Stomach (tissue), 9 donors: ENCODE data around the gene OLFM4. TPM values are rescaled to one million over a fixed set of nuclear protein-coding genes. Genes with fewer than 3 reads are reported as not detected.

Source experiments
- DNase-seq, 2 donors: peaks; one replicate each; pipeline versions ENCODE4 v3.0.0 to v3.0.0-alpha.2; 2013 to 2019
- H3K27ac ChIP-seq, 5 donors: fragments of 200-600 bp in 4 of 5; sonication (generic) in 4 of 5; one replicate each; pipeline ENCODE4 v1.5.1; 2013 to 2019; ENCODE audit warnings: mild to moderate bottlenecking in 1 of 5, moderate library complexity in 1 of 5
- H3K27me3 ChIP-seq, 3 donors: fragments of 200-600 bp; sonication (generic); one replicate each; pipeline ENCODE4 v1.5.1; 2017 to 2019; ENCODE audit warnings: mixed run types in 1 of 3
- H3K36me3 ChIP-seq, 4 donors: fragments of 200-600 bp; sonication (generic); 1 replicate in 3 of 4; 2 replicates in 1 of 4; pipeline ENCODE4 v1.5.1; 2016 to 2019
- H3K4me1 ChIP-seq, 4 donors: fragments of 200-600 bp; sonication (generic); one replicate each; pipeline ENCODE4 v1.5.1; 2016 to 2019
- H3K4me3 ChIP-seq, 4 donors: fragments of 200-600 bp; sonication (generic) in 3 of 4; one replicate each; pipeline ENCODE4 v1.5.1; 2016 to 2019; ENCODE audit warnings: mild to moderate bottlenecking in 1 of 4
- H3K9me3 ChIP-seq, 4 donors: fragments of 200-600 bp; sonication (generic); one replicate each; pipeline ENCODE4 v1.5.1; 2016 to 2019
- EP300 ChIP-seq: sonication (generic); formaldehyde crosslinking; IDR thresholded peaks from one replicate; pipeline ENCODE4 v1.6.1; 2017; ENCODE audit warnings: antibody characterized with exemption
- POLR2A ChIP-seq, 4 donors: fragments of 450-650 bp; IDR thresholded peaks; one replicate each; pipeline ENCODE4 v1.6.1; 2016; ENCODE audit warnings: antibody characterized with exemption in 4 of 4, control low read depth in 2 of 4, mild to moderate bottlenecking in 1 of 4, moderate library complexity in 1 of 4
- POLR2AphosphoS5 ChIP-seq, 3 donors: sonication (generic); formaldehyde crosslinking; IDR thresholded peaks; one replicate each; pipeline ENCODE4 v1.6.1; 2016; ENCODE audit warnings: antibody characterized with exemption in 3 of 3
- WGBS, 5 donors: extraction: QIAGEN DNeasy Blood & Tissue Kit in 3 of 5; methylation state at CpG; one replicate each; pipeline versions ENCODE4 v1.1.5 to v1.1.7; 2013 to 2018; 5-methylcytosine and 5-hydroxymethylcytosine counted together
- intact Hi-C: fragments of 100-400 bp; cut with DNase I; formaldehyde crosslinking; loops from one replicate; pipeline ENCODE4 v1.15.1; 2023; ENCODE audit warnings: low total_unique reads
- polyA plus RNA-seq, 3 donors: library from polyadenylated mRNA; stranded (reverse); fragments of 200-250 nt; gene quantifications; one replicate each; pipeline ENCODE4 v1.2.3, GENCODE V29; 2013
- total RNA-seq, 5 donors: library from RNA; depleted of rRNA; stranded (reverse); fragments of >200 nt; gene quantifications; one replicate each; pipeline versions ENCODE4 v1.1.0 to v1.2.3, GENCODE V29; 2014 to 2016
- TF ChIP-seq, protein P1 (sequence below), 7 experiments: fragments of 450-650 bp in 4 of 7; fragments of 200-600 bp in 3 of 7; sonication (generic) in 3 of 7; IDR thresholded peaks; one replicate each; pipeline ENCODE4 v1.5.1; 2016 to 2019; ENCODE audit warnings: antibody characterized with exemption in 7 of 7, control low read depth in 2 of 7, mild to moderate bottlenecking in 1 of 7
- donor health status: healthy with polysubstance abuse.
- donor health status: Bipolar disorder and iron deficiency.
- donor health status: healthy.

Gene OLFM4
- total and polyA plus RNA-seq, 8 donors, result 0.92 to 167 (median 34.8) TPM; not detected in 1

DNA sequence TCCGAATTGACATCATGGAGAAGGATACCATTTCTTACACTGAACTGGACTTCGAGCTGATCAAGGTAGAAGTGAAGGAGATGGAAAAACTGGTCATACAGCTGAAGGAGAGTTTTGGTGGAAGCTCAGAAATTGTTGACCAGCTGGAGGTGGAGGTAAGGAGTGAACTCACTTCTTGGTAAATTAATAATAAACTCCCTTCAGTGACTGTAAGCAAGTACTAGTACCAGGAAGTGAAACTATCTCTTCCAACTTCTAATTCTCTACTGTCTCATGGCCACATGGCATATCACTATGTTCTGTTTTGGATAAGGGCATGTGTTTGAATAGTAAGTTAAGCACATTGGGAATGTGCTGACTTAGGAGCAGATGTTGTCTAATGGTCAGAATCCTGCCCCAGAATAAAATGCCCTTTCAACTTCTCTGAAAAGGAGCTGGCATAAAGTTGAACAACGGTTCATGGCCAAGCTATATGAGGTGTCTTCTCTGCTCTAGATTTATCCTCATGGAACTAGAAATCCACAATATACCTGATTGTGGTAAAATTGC is 13.4 kb downstream of the OLFM4 start:
- DNase-seq, result no peak
- peaks cover 0 to 34% (median 14%) of the 10 kb centered on the region in 4 donors for H3K4me1 ChIP-seq
- no peak overlapping the region for H3K27ac ChIP-seq
- H3K9me3 ChIP-seq, result no peaks in the 10 kb centered on the region
- H3K36me3 ChIP-seq, result no peaks in the 10 kb centered on the region
- no peaks in the 10 kb centered on the region for H3K27me3 ChIP-seq
- no peak overlapping the region for H3K4me3 ChIP-seq
- TF ChIP-seq, protein P1, sequence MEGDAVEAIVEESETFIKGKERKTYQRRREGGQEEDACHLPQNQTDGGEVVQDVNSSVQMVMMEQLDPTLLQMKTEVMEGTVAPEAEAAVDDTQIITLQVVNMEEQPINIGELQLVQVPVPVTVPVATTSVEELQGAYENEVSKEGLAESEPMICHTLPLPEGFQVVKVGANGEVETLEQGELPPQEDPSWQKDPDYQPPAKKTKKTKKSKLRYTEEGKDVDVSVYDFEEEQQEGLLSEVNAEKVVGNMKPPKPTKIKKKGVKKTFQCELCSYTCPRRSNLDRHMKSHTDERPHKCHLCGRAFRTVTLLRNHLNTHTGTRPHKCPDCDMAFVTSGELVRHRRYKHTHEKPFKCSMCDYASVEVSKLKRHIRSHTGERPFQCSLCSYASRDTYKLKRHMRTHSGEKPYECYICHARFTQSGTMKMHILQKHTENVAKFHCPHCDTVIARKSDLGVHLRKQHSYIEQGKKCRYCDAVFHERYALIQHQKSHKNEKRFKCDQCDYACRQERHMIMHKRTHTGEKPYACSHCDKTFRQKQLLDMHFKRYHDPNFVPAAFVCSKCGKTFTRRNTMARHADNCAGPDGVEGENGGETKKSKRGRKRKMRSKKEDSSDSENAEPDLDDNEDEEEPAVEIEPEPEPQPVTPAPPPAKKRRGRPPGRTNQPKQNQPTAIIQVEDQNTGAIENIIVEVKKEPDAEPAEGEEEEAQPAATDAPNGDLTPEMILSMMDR (IDR thresholded peaks at IDR 0.05), result no peak
- TF ChIP-seq POLR2A (IDR thresholded peaks at IDR 0.05) (no peak), POLR2AphosphoS5 (IDR thresholded peaks at IDR 0.05) (no peak)
- WGBS, 5 donors, result 60 to 89% (median 80%) methylated on average over 3 of the region's 3 CpGs
- intact Hi-C loops, result no loop called here

DNA sequence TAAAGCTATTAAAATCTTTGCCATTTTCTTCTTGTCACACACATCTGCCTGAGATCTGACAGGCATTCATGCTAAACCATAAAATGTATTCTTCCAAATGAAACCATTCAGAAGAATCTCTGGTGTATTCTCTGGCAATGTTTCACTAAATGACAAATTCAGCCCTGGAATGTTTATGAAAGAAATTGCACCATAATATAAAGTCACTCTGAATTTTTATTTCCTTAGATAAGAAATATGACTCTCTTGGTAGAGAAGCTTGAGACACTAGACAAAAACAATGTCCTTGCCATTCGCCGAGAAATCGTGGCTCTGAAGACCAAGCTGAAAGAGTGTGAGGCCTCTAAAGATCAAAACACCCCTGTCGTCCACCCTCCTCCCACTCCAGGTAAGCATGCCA is 14.3 kb downstream of the OLFM4 start:
- Histone ChIP-seq H3K27me3 (no peaks in the 10 kb centered on the region), H3K36me3 (no peaks in the 10 kb centered on the region), H3K27ac (no peak overlapping the region), H3K4me3 (no peak overlapping the region), H3K4me1 (peaks cover 0 to 34% (median 14%) of the 10 kb centered on the region in 4 donors), H3K9me3 (no peaks in the 10 kb centered on the region)
- TF ChIP-seq POLR2A (IDR thresholded peaks at IDR 0.05), result no peak
- TF ChIP-seq EP300, result no peak
- WGBS, 5 donors, result 63 to 90% (median 87%) methylated on average over 4 of the region's 4 CpGs
- no peak for DNase-seq
- intact Hi-C loops, result no loop called here

GRCh38 chr13:53043398-53043797 is 14.8 kb downstream of the OLFM4 start:
- H3K4me1 ChIP-seq, result peaks cover 0 to 34% (median 14%) of the 10 kb centered on the region in 4 donors
- H3K9me3 ChIP-seq, result no peaks in the 10 kb centered on the region
- H3K36me3 ChIP-seq, result no peaks in the 10 kb centered on the region
- TF ChIP-seq POLR2A (IDR thresholded peaks at IDR 0.05), result no peak
- TF ChIP-seq, protein P1 (IDR thresholded peaks at IDR 0.05), result no peak
- TF ChIP-seq EP300, result no peak
- no peak for TF ChIP-seq POLR2AphosphoS5 (IDR thresholded peaks at IDR 0.05)
- no peak overlapping the region for H3K4me3 ChIP-seq
- no peak overlapping the region for H3K27ac ChIP-seq
- intact Hi-C loops, result no loop called here
- whole genome bisulfite sequencing, 5 donors, result 61 to 90% (median 83%) methylated on average over 2 of the region's 2 CpGs
- DNase-seq, result no peak
- no peaks in the 10 kb centered on the region for H3K27me3 ChIP-seq

- H3K27me3 ChIP-seq, result no peaks in the 10 kb centered on the region
- H3K9me3 ChIP-seq, result no peaks in the 10 kb centered on the region
- no peaks in the 10 kb centered on the region for H3K36me3 ChIP-seq
- H3K27ac ChIP-seq, result peak overlapping the region in 2 of 5 donors; percentile 4 to 13
- peaks cover 0 to 34% (median 14%) of the 10 kb centered on the region in 4 donors for H3K4me1 ChIP-seq
- H3K4me3 ChIP-seq, result no peak overlapping the region
- TF ChIP-seq POLR2AphosphoS5 (IDR thresholded peaks at IDR 0.05) (no peak), EP300 (no peak), POLR2A (IDR thresholded peaks at IDR 0.05) (no peak)
- TF ChIP-seq, protein P1 (IDR thresholded peaks at IDR 0.05), result no peak
- DNase-seq, result peak; percentile 74 to 87
- intact Hi-C loops, result no loop called here
Measured at GRCh38 chr13:53045189-53045588, 16.6 kb downstream of the OLFM4 start.

DNA sequence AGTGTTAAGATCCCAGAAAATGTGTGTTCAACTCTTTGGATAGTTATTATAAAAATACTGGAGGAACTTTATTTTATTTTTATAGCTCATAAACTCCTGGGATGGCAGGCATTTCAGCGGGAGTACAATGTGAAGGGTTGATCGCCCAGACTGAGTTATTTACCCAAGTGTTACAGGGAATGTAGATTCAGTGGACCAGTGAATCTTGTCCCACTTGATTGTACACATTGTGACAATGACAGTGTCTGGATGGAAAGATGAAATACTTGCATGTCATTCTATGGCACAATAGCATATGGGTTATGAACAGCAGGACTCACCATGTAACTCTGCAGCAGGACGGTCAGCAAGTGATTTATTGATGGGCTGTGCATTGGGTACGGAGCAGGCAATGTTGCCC is 20.3 kb downstream of the OLFM4 start:
- Histone ChIP-seq H3K27ac (no peak overlapping the region), H3K4me1 (peaks cover 0 to 41% (median 21%) of the 10 kb centered on the region in 4 donors), H3K9me3 (no peaks in the 10 kb centered on the region), H3K27me3 (no peaks in the 10 kb centered on the region), H3K36me3 (no peaks in the 10 kb centered on the region), H3K4me3 (no peak overlapping the region)
- WGBS, 5 donors, result 88 to 98% (median 96%) methylated on average over 4 of the region's 4 CpGs
- no peak for DNase-seq
- intact Hi-C loops, result no loop called here
- TF ChIP-seq POLR2AphosphoS5 (IDR thresholded peaks at IDR 0.05) (no peak), POLR2A (IDR thresholded peaks at IDR 0.05) (no peak), EP300 (no peak)
- TF ChIP-seq, protein P1 (IDR thresholded peaks at IDR 0.05), result no peak
